ENCODE results near the gene DTX3. TPM values are rescaled to one million over a fixed set of nuclear protein-coding genes. Genes with fewer than 3 reads are reported as not detected.

DTX3 gene
- polyA plus RNA-seq, 1 donor from 2014 or later = 141 TPM

- Histone ChIP-seq H3K79me2 (replicated peaks; ENCODE audit: insufficient read depth, low read length) (no peaks in the 10 kb centered on the region), H3K27me3 (ENCODE audit: insufficient read depth, low read depth, low read length) (peaks cover 6% of the 10 kb centered on the region), H3K36me3 (ENCODE audit: insufficient read depth, low read length) (no peaks in the 10 kb centered on the region), H3K27ac (ENCODE audit: low read length) (no peak overlapping the region), H3F3A (ENCODE audit: insufficient read depth, low read length, poor library complexity, severe bottlenecking) (peaks cover 3% of the 10 kb centered on the region), H2AFZ (ENCODE audit: low read depth, low read length) (no peak overlapping the region), H3K4me2 (ENCODE audit: low read length) (no peak overlapping the region), H3K9ac (ENCODE audit: low read length) (no peak overlapping the region), H3K4me3 (ENCODE audit: low read length) (no peak overlapping the region), H4K20me1 (ENCODE audit: insufficient read depth) (no peaks in the 10 kb centered on the region), H3K9me2 (ENCODE audit: insufficient read depth, low read length) (no peaks in the 10 kb centered on the region), H3K9me3 (ENCODE audit: low read length) (no peaks in the 10 kb centered on the region)
- TF ChIP-seq POLR2AphosphoS5 (IDR thresholded peaks at IDR 0.05) (no peak), CTCF (IDR thresholded peaks at IDR 0.05; ENCODE audit: poor library complexity, severe bottlenecking) (no peak), SMC3 (conservative IDR thresholded peaks at IDR 0.05; ENCODE audit: poor library complexity) (no peak), TAF1 (IDR thresholded peaks at IDR 0.05; ENCODE audit: low read depth) (no peak), EP300 (conservative IDR thresholded peaks at IDR 0.05; ENCODE audit: poor library complexity, severe bottlenecking) (no peak), RAD21 (conservative IDR thresholded peaks at IDR 0.05) (no peak), MXI1 (conservative IDR thresholded peaks at IDR 0.05; ENCODE audit: poor library complexity, severe bottlenecking) (no peak), EZH2 (IDR thresholded peaks at IDR 0.05; ENCODE audit: borderline replicate concordance, insufficient read depth, low read length, poor library complexity, severe bottlenecking) (no peak), REST (IDR thresholded peaks at IDR 0.05; ENCODE audit: borderline replicate concordance) (no peak)
These were observed 33.5 kb downstream of the DTX3 start for GRCh38 chr12:57638096-57638495.

- H3K27me3 ChIP-seq (ENCODE audit: insufficient read depth, low read depth, low read length) = peaks cover 6% of the 10 kb centered on the region
- no peak for TF ChIP-seq RAD21 (conservative IDR thresholded peaks at IDR 0.05)
- TF ChIP-seq MXI1 (conservative IDR thresholded peaks at IDR 0.05; ENCODE audit: poor library complexity, severe bottlenecking) = no peak
- no peak for TF ChIP-seq REST (IDR thresholded peaks at IDR 0.05; ENCODE audit: borderline replicate concordance)
- no peak for TF ChIP-seq TAF1 (IDR thresholded peaks at IDR 0.05; ENCODE audit: low read depth)
- TF ChIP-seq SMC3 (conservative IDR thresholded peaks at IDR 0.05; ENCODE audit: poor library complexity) = no peak
- no peak for TF ChIP-seq EZH2 (IDR thresholded peaks at IDR 0.05; ENCODE audit: borderline replicate concordance, insufficient read depth, low read length, poor library complexity, severe bottlenecking)
- TF ChIP-seq EP300 (conservative IDR thresholded peaks at IDR 0.05; ENCODE audit: poor library complexity, severe bottlenecking) = no peak
- H3K9me3 ChIP-seq (ENCODE audit: low read length) = no peaks in the 10 kb centered on the region
- H3K9ac ChIP-seq (ENCODE audit: low read length) = no peak overlapping the region
- H2AFZ ChIP-seq (ENCODE audit: low read depth, low read length) = no peak overlapping the region
- no peaks in the 10 kb centered on the region for H3K36me3 ChIP-seq (ENCODE audit: insufficient read depth, low read length)
- H3K4me3 ChIP-seq (ENCODE audit: low read length) = no peak overlapping the region
- no peaks in the 10 kb centered on the region for H3F3A ChIP-seq (ENCODE audit: insufficient read depth, low read length, poor library complexity, severe bottlenecking)
- H3K27ac ChIP-seq (ENCODE audit: low read length) = no peak overlapping the region
- H3K79me2 ChIP-seq (replicated peaks; ENCODE audit: insufficient read depth, low read length) = no peaks in the 10 kb centered on the region
- H4K20me1 ChIP-seq (ENCODE audit: insufficient read depth) = no peaks in the 10 kb centered on the region
- no peak overlapping the region for H3K4me2 ChIP-seq (ENCODE audit: low read length)
- no peaks in the 10 kb centered on the region for H3K9me2 ChIP-seq (ENCODE audit: insufficient read depth, low read length)
These were observed 35.8 kb downstream of the DTX3 start for GRCh38 chr12:57640175-57641042.
